Occipital lobe (tissue), 2 donors: Measurements from ENCODE around the gene SLC7A6. TPM values are rescaled to one million over a fixed set of nuclear protein-coding genes. Genes with fewer than 3 reads are reported as not detected.
"Not testable (repeated sequence)": the region's sequence is repeated elsewhere in the genome, so short reads cannot be mapped to it uniquely, and the experiment has no call there.

Experiments
- DNase-seq: peaks from one replicate; lab custom pipeline; 2025; lab: John Stamatoyannopoulos, UW
- total RNA-seq: library from RNA; depleted of rRNA; stranded (reverse); fragments of >200 nt; gene quantifications from one replicate; pipeline ENCODE4 v1.2.3, GENCODE V29; 2014

The SLC7A6 gene
- total RNA-seq, 1 donor from 2014 or later, result 20.1 TPM

DNA sequence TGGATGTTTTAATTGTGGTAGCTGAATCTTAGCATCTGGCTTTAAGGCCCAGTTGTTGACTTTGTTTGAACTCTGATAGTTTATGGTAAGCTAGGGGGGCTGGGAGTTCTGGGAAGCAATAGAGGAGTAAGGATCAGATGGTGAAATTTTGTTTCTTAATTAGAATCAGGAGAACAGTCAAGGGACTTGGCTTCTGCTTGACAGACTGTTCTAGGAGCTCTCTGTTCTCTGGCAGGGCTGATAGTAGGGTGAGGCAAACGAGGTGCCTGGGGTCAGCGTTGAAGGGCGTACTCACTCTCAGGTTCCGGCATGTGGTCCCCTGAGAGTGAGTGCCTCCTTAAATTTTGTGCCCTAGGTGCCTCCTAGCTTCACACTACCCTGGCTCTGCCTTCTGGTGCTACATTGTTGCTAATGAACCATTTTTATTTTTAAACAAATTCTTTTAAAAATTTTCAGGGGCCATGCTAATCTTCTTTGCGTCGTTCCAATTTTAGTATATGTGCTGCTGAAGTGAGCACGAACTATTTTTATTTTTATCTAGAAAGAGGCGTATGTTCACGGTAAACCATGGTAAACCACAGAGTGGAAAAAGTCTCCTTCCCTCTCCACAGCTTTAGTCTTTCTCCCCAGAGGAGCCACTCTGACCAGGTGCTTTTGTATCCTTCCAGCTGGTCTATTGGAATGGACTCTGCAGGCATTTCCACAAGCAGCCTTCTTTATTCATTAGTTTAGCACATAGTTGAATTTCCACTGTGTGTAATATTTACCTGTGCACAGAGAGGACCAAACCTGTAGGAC, 19.7 kb downstream of the SLC7A6 start:
- no peak for DNase-seq

DNA sequence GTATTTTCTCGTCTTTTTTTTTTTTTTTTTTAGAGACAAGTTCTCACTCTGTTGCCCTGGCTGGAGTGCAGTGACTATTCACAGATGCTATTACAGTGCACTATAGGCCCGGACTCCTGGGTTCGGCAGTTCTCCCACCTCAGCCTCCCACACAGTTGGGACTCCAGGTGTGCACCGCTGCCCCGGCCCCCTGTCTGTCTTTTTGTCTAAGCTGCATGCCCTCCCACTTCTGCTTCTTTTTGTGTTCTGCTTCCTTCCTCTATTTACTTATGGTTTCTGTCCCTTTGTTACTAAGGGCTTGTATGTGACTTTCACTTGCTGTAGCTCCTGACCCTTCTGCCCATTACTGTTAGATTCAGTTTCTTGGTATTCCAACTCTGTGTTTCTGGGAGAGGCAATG, 20.5 kb downstream of the SLC7A6 start:
- DNase-seq, result no peak

DNA sequence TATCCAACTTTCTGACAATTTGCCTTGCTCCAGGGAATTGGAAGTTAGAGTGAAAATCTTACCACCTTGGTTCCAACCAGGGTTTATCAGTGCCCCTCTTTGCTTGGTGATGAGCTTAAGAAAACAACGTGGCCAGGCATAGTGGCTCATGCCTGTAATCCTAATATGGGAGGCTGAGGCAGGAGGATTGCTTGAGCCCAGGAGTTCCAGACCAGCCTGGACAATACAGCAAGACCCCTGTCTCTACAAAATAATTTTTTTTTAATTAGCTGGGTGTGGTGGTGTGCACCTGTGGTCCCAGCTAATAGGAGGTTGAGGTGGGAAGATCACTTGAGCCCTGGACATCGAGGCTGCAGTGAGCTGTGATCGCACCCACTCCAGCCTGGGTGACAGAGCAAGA, 21.4 kb downstream of the SLC7A6 start:
- no peak for DNase-seq

DNA sequence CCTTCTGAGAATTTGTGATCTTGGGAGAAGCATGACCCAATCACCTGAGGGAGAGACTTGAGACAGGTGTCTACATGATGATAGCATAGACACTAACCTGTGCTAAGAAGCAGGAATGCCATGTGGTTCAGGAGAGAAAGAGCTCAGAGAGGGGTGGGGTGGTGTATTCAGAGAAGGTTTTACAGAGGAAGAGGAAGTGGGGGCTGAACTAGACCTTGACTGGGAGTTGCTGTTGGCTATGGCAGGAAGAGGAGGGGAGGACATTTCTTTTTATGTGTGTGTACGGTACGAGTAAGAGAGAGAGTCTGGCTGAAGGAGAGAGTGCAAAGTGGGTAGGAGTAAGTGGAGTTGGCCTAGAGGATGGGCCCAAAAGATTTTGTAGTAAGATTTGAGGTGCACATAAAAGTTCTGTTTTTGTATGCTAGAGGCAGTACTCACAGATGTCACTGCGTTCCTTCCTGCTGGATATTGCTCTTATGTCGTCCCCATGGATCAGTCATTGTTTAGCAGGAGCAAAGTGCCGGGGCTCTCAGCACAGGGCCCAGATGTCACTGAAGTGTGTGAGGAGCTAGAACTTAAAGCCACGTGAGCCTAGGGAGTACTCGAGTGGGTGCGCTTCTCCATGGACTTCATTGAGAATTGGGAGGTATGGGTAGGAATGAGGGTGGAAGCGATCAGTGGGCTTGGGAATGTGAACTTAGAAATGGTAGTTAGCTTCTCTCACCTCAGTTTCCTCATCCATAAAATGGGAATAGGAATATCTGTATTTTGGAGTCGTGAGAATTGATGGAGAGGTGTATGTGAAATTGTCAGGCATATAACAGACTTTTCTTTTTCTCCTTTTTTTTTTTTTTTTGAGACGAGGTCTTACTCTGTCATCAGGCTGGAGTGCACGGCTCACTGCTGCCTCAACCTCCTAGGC, 22.1 kb downstream of the SLC7A6 start:
- no peak for DNase-seq

DNA sequence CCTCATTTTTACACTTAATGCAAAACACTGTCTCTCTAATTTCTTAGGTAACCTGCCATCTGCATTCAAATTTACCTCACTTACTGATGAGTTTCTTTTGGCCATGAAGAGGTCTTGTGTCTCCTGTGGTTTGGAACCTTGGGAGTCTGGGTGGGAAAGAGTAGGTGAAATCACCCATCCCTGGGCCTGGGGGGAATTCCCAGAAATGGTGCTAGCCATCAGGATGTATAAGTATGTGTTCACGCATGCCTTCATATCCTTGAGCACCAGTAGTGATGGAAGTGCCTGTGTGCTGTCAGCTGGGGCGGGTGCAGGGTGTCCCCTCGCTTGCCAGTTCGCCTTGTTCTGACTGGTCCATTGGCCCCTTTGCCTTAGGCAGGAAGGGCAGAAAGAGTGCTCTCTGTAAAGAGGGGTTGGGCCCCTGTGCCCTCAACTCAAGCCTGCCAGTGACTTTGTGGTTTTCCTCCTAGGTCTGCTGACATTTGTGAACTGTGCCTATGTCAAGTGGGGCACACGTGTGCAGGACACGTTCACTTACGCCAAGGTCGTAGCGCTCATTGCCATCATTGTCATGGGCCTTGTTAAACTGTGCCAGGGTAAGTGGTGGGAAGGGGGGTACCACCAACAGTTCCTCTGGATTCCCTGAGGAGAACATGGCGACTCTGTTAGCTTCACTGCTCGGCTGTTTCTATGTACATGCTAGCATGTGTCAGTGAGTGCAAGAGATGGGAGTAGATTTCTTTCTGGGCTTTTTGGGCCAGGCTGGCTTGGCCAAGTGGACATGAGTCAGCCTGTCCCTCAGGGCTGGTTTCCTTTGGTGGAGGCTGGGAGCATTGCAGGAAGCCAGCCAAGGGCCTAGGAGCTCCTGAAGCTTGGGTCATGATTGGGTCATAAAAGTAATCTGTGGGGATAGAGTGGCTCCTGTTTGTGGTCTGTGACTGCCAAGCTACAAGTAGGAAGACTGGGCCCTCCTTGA, 23.2 kb downstream of the SLC7A6 start:
- DNase-seq, result no peak

DNA sequence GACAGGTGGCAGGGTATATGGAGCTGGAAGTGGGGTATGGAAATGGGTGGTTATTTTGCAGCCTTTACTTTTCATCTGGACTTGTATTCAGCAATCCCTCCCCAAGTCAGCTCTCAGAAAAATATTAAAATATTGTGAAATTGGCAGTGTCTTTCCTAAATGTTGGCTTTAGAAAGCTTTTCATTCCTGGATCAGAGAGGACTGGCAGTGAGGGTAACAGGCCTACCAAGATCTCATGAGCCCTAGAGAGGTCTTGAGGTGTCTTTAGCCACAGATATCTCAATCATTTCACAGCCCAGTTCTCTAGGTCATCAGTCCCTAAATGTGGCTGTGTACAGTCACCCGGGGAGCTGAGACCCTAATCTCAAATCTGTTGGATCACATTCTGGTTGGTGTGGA, 23.9 kb downstream of the SLC7A6 start:
- no peak for DNase-seq

DNA sequence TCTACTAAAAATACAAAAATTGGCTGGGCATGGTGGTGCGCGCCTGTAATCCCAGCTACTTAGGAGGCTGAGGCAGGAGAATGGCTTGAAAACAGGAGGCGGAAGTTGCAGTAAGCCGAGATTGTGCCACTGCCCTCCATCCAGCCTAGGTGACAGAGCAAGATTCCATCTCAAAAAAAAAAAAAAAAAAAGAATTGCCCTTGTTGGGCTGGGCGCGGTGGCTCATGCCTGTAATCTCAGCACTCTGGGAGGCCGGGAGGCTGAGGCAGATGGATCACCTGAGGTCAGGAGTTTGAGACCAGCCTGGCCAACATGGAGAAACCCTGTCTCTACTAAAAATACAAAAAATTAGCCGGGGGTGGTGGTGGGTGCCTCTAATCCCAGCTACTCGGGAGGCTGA, 24.5 kb downstream of the SLC7A6 start:
- not testable (repeated sequence) for DNase-seq

DNA sequence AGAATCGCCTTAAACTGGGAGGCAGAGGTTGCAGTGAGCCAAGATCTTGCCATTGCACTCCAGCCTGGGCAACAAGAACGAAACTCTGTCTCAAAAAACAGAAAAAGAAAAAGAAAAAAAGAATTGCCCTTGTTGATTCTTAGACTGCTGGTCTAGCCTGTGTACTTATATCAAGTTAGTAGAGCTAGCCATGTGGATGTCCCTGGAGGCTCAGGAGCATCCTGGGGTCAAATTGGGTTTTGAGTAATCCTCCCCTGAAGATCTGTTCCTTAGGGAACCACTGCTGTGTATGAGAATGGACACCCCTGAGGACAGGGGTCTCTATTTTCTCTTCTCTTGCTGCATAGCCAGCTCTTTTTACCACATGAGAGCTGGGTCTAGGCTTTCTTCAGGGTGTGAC, 24.9 kb downstream of the SLC7A6 start:
- DNase-seq, result no peak

DNA sequence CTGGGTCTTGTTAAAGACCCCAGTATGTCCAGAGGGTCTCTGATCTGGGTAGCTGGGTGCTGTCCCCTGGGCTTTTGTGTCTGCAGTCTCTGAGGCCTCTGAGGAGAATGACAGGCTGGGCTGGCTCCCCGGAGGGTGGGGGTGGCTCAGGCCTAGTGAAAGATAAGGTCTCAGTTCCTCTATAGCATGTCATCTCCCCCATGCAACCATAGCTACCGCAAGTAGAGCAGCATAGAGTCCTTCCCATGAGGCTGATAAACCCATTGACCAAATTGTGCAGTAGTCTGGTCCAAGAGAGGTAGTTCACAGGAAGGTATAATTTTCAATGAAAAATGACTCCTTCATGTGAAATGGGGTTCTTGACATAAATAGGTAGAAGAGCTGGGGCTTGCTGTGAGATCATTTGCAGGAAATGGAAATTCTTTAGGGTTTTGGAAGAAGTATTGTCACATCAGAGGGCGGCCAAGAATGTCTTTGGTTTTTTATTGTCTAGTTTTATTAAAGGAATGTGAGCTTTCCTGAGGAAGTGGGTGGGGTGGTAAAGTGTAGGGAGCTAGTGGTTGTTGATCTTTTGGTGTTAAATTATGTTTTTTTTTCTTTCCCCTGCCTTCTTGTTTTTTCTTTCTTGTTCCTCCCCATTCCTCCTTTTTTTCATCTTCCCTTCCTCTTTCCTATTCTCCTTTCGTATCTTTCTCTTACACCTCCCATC, 25.4 kb downstream of the SLC7A6 start:
- no peak for DNase-seq

DNA sequence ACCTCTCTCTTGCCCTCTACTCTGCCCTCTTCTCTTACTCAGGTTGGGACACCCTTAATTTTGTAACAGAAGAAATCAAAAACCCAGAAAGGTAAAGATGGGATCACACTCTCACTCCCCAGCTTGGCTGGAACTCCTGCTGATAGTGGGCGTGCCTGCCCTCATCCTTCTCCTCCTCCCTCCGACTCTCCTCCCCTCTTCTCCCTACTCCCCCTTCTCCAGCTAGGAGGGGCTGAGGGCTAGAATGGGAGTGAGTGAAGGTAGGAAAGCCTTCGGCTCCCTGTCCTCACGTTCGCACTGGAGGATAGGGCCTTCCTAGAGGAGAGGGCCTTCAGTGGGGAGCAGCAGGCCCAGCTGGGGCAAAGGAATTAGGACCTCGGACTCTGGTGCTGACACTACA, 26.1 kb downstream of the SLC7A6 start:
- DNase-seq, result no peak

DNA sequence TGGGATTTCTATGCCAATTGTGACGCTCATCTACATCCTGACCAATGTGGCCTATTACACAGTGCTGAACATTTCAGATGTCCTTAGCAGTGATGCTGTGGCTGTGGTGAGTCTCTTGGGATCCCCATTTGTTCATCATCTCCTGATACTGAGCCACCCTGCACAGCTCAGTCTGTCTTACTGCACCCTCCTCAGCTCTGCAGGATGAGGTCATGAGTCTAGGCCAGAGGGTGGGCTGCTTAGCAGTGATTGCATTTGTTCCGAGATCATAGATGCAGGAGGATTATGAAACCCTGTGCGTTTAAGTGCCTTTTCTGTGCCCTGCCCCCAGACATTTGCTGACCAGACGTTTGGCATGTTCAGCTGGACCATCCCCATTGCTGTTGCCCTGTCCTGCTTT, 26.9 kb downstream of the SLC7A6 start:
- no peak for DNase-seq

DNA sequence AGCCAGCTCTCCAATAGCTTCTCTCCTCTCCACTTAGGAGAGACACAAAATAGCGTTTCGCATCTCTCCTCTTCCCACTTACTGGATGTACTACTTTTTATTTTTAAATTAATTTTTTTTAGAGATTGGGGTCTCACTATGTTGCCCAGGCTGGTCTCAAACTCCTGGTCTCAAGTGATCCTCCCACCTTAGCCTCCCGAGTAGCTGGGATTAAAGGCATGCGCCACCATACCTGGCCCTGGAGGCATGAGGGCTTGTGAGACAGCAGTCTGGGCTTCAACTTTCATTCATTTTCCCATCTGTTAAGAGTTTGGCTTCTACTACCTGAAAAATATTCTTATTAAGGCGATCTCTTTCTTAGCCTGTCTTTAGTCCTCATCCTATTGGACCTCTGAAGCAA, 28.1 kb downstream of the SLC7A6 start:
- no peak for DNase-seq

DNA sequence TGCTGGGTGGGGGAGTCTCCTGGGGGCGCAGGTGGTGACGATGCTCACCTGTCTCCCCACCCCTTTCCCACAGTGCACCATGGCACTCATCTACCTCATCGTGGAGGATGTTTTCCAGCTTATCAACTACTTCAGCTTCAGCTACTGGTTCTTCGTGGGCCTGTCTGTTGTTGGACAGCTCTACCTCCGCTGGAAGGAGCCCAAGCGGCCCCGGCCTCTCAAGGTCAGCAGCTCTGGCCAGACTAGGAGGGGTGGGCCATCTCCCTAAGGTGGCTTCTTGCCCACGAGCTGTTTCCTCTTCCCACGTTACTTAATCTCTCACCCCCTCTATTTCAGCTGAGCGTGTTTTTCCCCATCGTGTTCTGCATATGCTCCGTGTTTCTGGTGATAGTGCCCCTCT, 32.0 kb downstream of the SLC7A6 start:
- no peak for DNase-seq

DNA sequence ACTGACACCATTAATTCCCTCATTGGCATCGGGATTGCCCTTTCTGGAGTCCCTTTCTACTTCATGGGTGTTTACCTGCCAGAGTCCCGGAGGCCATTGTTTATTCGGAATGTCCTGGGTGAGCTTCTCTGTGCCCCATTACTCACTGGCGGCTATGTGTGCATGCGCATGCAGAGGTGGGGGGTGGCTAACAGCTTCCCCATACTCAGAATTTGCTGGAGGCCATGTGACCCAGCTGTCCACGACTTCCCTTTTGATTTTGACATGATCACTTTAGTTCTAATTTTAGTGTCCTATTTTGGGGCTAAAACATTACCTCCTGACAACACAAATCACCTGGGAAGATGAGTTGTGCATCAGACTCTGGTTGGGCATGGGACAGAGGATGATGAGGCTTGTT, 32.4 kb downstream of the SLC7A6 start:
- no peak for DNase-seq

DNA sequence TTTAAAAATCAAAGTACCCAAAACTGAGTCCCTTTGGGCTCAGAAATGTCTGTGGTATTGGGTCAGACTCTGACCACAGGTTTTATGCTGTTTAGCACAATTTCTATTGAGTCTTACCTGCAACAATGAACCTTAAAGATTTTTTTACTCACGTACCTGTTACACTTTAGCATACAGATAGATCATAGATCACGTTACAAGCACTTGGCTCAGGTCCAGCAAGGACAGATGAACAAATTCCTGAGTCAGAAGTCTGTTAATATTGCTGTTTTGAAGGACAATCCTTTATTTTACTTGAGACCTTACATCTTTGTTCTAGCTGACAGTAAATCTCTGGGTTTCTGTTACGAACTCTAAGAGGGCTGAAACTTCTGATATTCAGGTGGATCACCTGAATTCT, 33.6 kb downstream of the SLC7A6 start:
- DNase-seq, result no peak

DNA sequence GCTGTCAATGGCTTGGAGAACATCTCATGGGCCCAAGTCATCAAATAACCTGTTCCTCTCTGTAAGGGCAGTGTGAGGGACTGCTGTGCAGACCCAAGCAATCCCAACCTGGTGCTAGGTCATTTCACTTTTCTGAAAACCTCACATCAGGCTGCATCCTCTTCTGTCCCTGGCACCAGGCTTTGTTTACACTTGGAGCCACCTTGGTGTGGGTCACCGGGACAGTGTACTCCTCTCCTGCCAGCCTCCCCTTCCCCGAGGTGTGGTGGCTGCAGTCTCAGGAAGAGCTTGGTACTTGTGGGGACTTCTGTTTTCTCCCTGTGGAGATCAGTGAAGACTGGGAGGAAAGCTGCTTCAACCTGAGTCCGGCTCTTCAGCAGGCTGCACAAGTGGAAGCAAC, 34.0 kb downstream of the SLC7A6 start:
- DNase-seq, result no peak

DNA sequence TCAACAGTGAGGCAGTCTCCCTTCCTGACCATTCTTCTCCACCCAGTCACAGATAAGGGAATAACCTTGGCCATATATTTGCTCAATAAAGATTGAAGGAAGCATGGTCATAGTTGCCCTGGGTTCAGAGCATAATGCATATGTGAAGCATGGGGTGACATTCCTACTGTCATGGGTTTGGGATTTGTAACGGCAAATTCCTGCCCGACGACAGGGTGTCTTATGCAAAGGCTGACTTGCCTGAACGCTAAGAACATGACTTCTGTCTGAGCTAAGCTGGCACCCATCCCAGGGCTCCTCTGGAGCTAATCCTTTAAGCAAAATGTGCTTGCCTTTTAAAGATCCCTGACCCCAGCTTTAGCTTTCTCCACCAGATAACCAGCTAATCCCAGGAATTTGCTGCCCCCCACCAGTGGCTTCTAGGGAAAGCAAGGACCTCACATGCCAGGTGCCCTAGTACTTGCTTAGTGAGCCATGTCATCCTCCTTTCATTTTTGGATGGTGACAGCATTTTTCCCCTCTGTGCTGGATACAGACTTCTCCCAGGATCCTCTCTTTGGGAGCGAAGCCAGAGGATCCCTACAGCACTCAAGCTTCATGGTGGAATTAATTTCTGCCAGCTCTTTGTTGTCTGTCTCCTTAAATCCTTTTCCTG, 34.7 kb downstream of the SLC7A6 start:
- no peak for DNase-seq

DNA sequence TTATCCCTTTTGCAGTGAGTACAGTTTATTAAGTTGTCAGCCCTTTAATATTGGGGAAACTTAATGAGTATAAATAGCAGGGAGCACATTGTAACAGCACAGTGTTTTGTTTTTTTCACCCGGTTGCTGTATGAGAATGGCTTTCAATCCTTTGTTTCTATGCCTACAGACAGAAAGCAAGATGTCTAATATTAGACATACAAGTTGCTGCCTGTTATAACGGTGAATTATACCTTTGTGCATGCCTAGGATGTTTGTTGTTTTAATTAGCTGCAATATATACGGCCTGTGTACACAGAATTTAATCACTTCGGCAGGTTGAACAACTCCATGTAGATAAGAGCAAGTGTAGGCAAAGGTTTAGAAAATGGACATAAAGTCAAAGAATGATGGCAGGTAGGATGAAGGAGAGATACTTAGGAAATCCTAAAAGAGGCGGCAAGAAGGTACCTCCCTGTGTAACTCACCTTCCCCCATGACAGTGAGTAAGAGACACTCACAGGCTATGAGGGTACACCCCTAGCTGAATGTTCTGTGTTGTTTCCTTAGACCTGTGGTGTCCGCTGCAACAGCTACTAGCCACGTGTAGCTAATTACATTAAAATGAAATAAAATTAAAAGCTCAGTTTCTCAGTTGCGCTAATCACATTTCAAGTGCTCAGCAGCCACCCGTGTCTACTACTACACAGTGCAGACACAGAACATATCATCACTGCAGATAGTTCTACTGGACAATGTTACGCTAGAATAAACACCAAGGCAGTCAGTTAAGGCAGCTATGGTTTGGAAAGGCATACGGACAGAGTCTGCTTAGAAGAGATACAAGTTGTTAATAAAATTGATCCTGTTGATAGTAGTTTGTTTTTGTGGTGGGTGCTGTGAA, 35.5 kb downstream of the SLC7A6 start:
- DNase-seq, result no peak

DNA sequence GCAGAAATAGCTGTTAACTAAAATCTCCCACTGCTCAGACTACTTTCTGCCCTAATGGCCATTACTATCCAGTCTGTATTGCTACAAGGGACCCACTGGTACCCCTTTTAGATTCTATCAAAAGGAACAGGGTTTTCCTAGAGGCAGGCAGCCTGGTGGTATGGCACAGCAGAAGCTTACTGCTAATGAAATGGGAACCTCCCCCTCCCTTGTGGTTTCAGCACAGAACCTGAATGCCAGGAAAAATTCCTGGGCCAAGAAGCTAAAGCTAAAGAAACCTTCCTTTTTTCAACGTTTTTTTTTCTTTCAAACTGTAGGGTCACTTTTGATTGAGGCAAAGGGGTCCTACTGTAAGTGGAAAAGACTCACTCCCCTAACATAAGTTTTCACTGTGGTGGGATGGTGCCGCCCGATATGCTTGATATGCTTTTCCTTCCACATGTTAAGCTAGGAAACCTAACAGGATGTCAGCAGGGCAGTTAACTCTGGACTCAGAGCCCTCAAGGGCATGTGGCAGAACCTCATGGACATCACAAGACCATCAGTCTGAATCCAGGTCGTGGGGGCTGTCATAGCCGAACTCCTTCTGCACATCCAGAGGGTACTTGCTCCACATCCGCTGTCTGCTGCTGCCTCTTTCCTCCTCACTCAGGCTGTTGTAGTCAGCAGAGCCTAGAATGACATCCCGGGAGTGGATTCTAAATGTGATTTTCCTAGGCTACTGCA, 36.6 kb downstream of the SLC7A6 start:
- DNase-seq, result no peak
